HepG2 (cell line): ENCODE data around the gene TMTC2. TPM values are rescaled to one million over a fixed set of nuclear protein-coding genes. Genes with fewer than 3 reads are reported as not detected.

Experiments
- ATAC-seq: fragments of 200-7000 bp; cut with Tn5 transposase; 3 replicates; pipeline ENCODE4 v1.9.1; 2020; ENCODE audit warnings: mild to moderate bottlenecking, moderate library complexity
- BruUV-seq: library from RNA; stranded (reverse); fragments of 400-500 nt; replicated peaks from 2 replicates; lab custom pipeline; 2021; lab: Mats Ljungman, UMichigan
- CTCF ChIA-PET: fragments of 300-600 bp; formaldehyde crosslinking; extraction: SDS; loops from one replicate; lab custom pipeline; 2021; ENCODE audit warnings: low total read pairs, inconsistent platforms, low intra/inter-chr PET ratio; lab: Yijun Ruan, JAX
- POLR2A ChIA-PET: fragments of 350-600 bp; sonication (Branson Sonifier 250); formaldehyde crosslinking; loops from one replicate; lab custom pipeline; 2020; ENCODE audit warnings: antibody characterized with exemption, inconsistent platforms; lab: Yijun Ruan, JAX
- DNase-seq: peaks from one replicate; pipeline ENCODE4 v3.0.0-alpha.2; 2015; ENCODE audit warnings: low spot score
- FAIRE-seq: peaks from 3 replicates; lab custom pipeline; 2011; peaks lifted over from hg19 to GRCh38; lab: Jason Lieb, UNC
- H2AFZ ChIP-seq: one replicate; pipeline ENCODE4 v1.6.1; 2011; ENCODE audit warnings: low read length, inconsistent platforms
- H3K27ac ChIP-seq: fragments of 300-600 bp; 3 replicates; pipeline ENCODE4 v1.8.0; 2011; ENCODE audit warnings: mixed run types, mild to moderate bottlenecking, mixed read lengths, low read length, inconsistent platforms; ENCODE audit not compliant: insufficient read depth; ENCODE audit errors: extremely low read length
- H3K27me3 ChIP-seq, 2 experiments: fragments of 200-600 bp in 1 of 2; 2 replicates in 1 of 2; 3 replicates in 1 of 2; pipeline versions ENCODE4 v1.6.0 to v1.8.0; 2011; ENCODE audit warnings: low read length in 2 of 2, mild to moderate bottlenecking in 2 of 2, moderate library complexity in 2 of 2, inconsistent platforms in 1 of 2; ENCODE audit not compliant: insufficient read depth in 2 of 2, control insufficient read depth in 1 of 2
- H3K36me3 ChIP-seq, 2 experiments: fragments of 200-600 bp in 1 of 2; replicated peaks in 1 of 2; 2 replicates in 1 of 2; 3 replicates in 1 of 2; pipeline versions ENCODE4 v1.5.1 to v1.8.0; 2011; ENCODE audit warnings: low read length in 2 of 2, inconsistent platforms in 1 of 2; ENCODE audit not compliant: insufficient read depth in 2 of 2, control insufficient read depth in 1 of 2
- H3K4me1 ChIP-seq: 2 replicates; pipeline ENCODE4 v1.5.1; 2012; ENCODE audit warnings: low read length, inconsistent platforms; ENCODE audit not compliant: insufficient read depth
- H3K4me2 ChIP-seq: 2 replicates; pipeline ENCODE4 v1.6.0; 2011; ENCODE audit warnings: low read depth, low read length, inconsistent platforms
- H3K4me3 ChIP-seq, 3 experiments: fragments of 200-600 bp in 1 of 3; sonication (generic), shearing (Covaris generic) in 1 of 3; replicated peaks in 1 of 3; 2 replicates each; pipeline ENCODE4 v1.5.1; 2011 to 2016; ENCODE audit warnings: low read length in 3 of 3, inconsistent platforms in 2 of 3, low read depth in 2 of 3, mild to moderate bottlenecking in 2 of 3, control low read depth in 1 of 3, mixed read lengths in 1 of 3; ENCODE audit not compliant: insufficient read depth in 1 of 3
- H3K79me2 ChIP-seq: one replicate; pipeline ENCODE4 v1.6.1; 2011; ENCODE audit warnings: low read length, inconsistent platforms; ENCODE audit not compliant: insufficient read depth
- H3K9ac ChIP-seq: 2 replicates; pipeline ENCODE4 v1.6.0; 2011; ENCODE audit warnings: mild to moderate bottlenecking, low read depth, low read length, inconsistent platforms; ENCODE audit not compliant: insufficient read depth
- H3K9me3 ChIP-seq: 2 replicates; pipeline ENCODE4 v1.5.1; 2012; ENCODE audit warnings: mild to moderate bottlenecking, low read length
- H4K20me1 ChIP-seq: 2 replicates; pipeline ENCODE4 v1.6.0; 2011; ENCODE audit warnings: inconsistent platforms, mild to moderate bottlenecking, low read length, moderate library complexity; ENCODE audit not compliant: insufficient read depth
- CENPT ChIP-seq: sonication (generic); formaldehyde crosslinking; IDR thresholded peaks from 2 replicates; pipeline ENCODE4 v1.8.0; 2022; ENCODE audit warnings: low read depth, mild to moderate bottlenecking, moderate library complexity, missing genetic modification reagents
- HDAC1 ChIP-seq: sonication (generic); formaldehyde crosslinking; IDR thresholded peaks from 2 replicates; pipeline ENCODE4 v1.5.1; 2020; ENCODE audit warnings: mild to moderate bottlenecking, missing genetic modification reagents
- HES4 ChIP-seq: sonication (generic); formaldehyde crosslinking; IDR thresholded peaks from 2 replicates; pipeline ENCODE4 v1.9.0; 2021; ENCODE audit warnings: mild to moderate bottlenecking, missing genetic modification reagents, borderline replicate concordance
- KLF12 ChIP-seq: sonication (generic); formaldehyde crosslinking; IDR thresholded peaks from 2 replicates; pipeline ENCODE4 v1.4.0; 2020; ENCODE audit warnings: missing genetic modification reagents, borderline replicate concordance
- PATZ1 ChIP-seq: sonication (generic); formaldehyde crosslinking; IDR thresholded peaks from 2 replicates; pipeline ENCODE4 v1.4.0; 2020; ENCODE audit warnings: missing genetic modification reagents
- RBM22 ChIP-seq: fragments of 200-400 bp; formaldehyde crosslinking; optimal IDR thresholded peaks from 2 replicates; pipeline ENCODE3; 2017; ENCODE audit warnings: mild to moderate bottlenecking, low read length, moderate library complexity
- RFX1 ChIP-seq: fragments of 450-650 bp; IDR thresholded peaks from 2 replicates; pipeline ENCODE4 v1.6.1; 2017
- SNRNP70 ChIP-seq: fragments of 200-400 bp; formaldehyde crosslinking; IDR thresholded peaks from 2 replicates; pipeline ENCODE4 v1.6.1; 2017; ENCODE audit warnings: mild to moderate bottlenecking, low read depth, low read length, moderate library complexity
- TARDBP ChIP-seq: sonication (generic); formaldehyde crosslinking; IDR thresholded peaks from 2 replicates; pipeline ENCODE4 v1.8.0; 2022; ENCODE audit warnings: mild to moderate bottlenecking, missing genetic modification reagents
- TBX3 ChIP-seq: fragments of 450-650 bp; IDR thresholded peaks from 2 replicates; pipeline ENCODE4 v1.6.1; 2017; ENCODE audit warnings: antibody characterized with exemption, mild to moderate bottlenecking, inconsistent platforms, borderline replicate concordance
- TP53 ChIP-seq: sonication (generic); formaldehyde crosslinking; conservative IDR thresholded peaks from 2 replicates; pipeline ENCODE4 v1.4.0; 2020; ENCODE audit warnings: missing genetic modification reagents
- ZNF136 ChIP-seq: sonication (generic); formaldehyde crosslinking; IDR thresholded peaks from 2 replicates; pipeline ENCODE4 v1.8.1; 2022; ENCODE audit warnings: low read depth, mild to moderate bottlenecking, moderate library complexity, missing genetic modification reagents
- ZNF232 ChIP-seq: sonication (generic); formaldehyde crosslinking; IDR thresholded peaks from 2 replicates; pipeline ENCODE4 v1.4.0; 2020; ENCODE audit warnings: missing genetic modification reagents, borderline replicate concordance
- ZNF703 ChIP-seq: sonication (generic); formaldehyde crosslinking; IDR thresholded peaks from 2 replicates; pipeline ENCODE4 v1.5.1; 2020; ENCODE audit warnings: missing genetic modification reagents, mild to moderate bottlenecking, moderate library complexity, borderline replicate concordance
- ZNF704 ChIP-seq: sonication (generic); formaldehyde crosslinking; IDR thresholded peaks from 2 replicates; pipeline ENCODE4 v1.8.1; 2023; ENCODE audit warnings: mild to moderate bottlenecking, inconsistent platforms, moderate library complexity, missing genetic modification reagents, borderline replicate concordance
- ZZZ3 ChIP-seq: sonication (generic); formaldehyde crosslinking; IDR thresholded peaks from 2 replicates; pipeline ENCODE4 v1.4.0; 2020; ENCODE audit warnings: missing genetic modification reagents, mild to moderate bottlenecking, borderline replicate concordance
- WGBS: methylation state at CpG from one replicate; pipeline ENCODE4 v1.1.6; 2017; ENCODE audit warnings: low lambda C conversion rate; 5-methylcytosine and 5-hydroxymethylcytosine counted together
- in situ Hi-C: cut with HindIII; loops from 2 replicates; pipeline ENCODE4 v1.10.0; 2017; ENCODE audit warnings: low pct_unique_long_range_greater_than_20kb; ENCODE audit not compliant: extremely low pct_ligation_motif_present
- intact Hi-C: fragments of 100-400 bp; cut with micrococcal nuclease; formaldehyde crosslinking; loops from one replicate; pipeline ENCODE4 v1.10.0; 2022; ENCODE audit not compliant: unreplicated experiment
- polyA plus RNA-seq, 8 experiments: library from polyadenylated mRNA; depleted of rRNA in 3 of 8; stranded (reverse) in 7 of 8; unstranded in 1 of 8; fragments of >200 nt; fragmentation: Illumina TruSeq in 4 of 8; extraction: Trizol in 4 of 8; gene quantifications; 2 replicates each; pipeline versions ENCODE4 v1.2.1 to v1.2.3, GENCODE V29; 2011 to 2016; ENCODE audit warnings: low read depth in 4 of 8, missing spikeins in 1 of 8, mixed read lengths in 1 of 8; ENCODE audit not compliant: insufficient read depth in 1 of 8
- total RNA-seq, 5 experiments: library from RNA; depleted of rRNA; stranded (reverse); fragments of >200 nt; fragmentation: Illumina TruSeq; extraction: Trizol; gene quantifications; 2 replicates each; pipeline ENCODE4 v1.2.3, GENCODE V29; 2016; ENCODE audit warnings: low read depth in 1 of 5

Gene TMTC2
- total and polyA plus RNA-seq, 2 of the 13 experiments (the other 11 are each of a cell fraction or from before 2014, with no cell fraction given): 0.55 to 0.63 TPM

- H3K27me3 ChIP-seq: no peaks in the 10 kb centered on the region
- FAIRE-seq: no peak
- WGBS: 0% methylated on average over 1 of the region's 1 CpG
Measured at GRCh38 chr12:82838131-82838551, 151.4 kb downstream of the TMTC2 start.

DNA sequence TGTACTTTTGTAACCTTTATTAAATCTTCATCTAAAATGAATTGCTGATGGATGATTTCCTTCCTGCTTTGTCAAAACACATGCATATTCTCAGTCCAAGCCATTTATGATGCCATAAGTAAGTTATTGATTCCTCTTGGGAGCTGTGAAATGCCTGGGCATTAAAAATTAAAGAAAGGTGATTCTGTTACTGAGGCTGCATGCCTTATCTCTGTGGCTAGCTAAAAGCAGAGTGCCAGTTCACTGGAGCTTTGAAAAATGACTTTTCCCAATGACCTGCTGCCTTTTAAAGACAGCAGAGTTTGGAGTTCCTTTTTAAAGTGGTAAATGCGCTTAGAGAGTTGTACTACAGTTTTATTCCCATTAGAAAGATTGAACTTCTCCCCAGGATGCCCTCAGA is 152.1 kb downstream of the TMTC2 start:
- in situ Hi-C loops: no loop called here
- intact Hi-C loops: no loop called here
- no peak overlapping the region for H3K9ac ChIP-seq
- H3K27ac ChIP-seq: no peak overlapping the region
- H2AFZ ChIP-seq: no peak overlapping the region
- no TSS peak for BruUV-seq
- POLR2A ChIA-PET: no interaction called here
- no peaks in the 10 kb centered on the region for H3K27me3 ChIP-seq
- 0% methylated on average over 1 of the region's 1 CpG for WGBS
- H3K9me3 ChIP-seq: no peaks in the 10 kb centered on the region
- CTCF ChIA-PET: no interaction called here
- H3K4me3 ChIP-seq: no peak overlapping the region
- no peaks in the 10 kb centered on the region for H3K4me1 ChIP-seq
- no peak overlapping the region for H3K4me2 ChIP-seq
- FAIRE-seq: no peak
- H3K79me2 ChIP-seq: no peaks in the 10 kb centered on the region
- no peak for DNase-seq
- no peaks in the 10 kb centered on the region for H3K36me3 ChIP-seq
- H4K20me1 ChIP-seq: no peaks in the 10 kb centered on the region
- ATAC-seq: no peak
- no peak for TF ChIP-seq ZNF232 (CRISPR knock-in tag)
- TF ChIP-seq ZNF136: no peak
- no peak for TF ChIP-seq ZNF704
- TF ChIP-seq RBM22: no peak
- no peak for TF ChIP-seq HDAC1 (CRISPR knock-in tag)
- no peak for TF ChIP-seq ZZZ3 (CRISPR knock-in tag)
- no peak for TF ChIP-seq KLF12
- TF ChIP-seq ZNF703 (CRISPR knock-in tag): no peak

More at GRCh38 chr12:82838131-82838551, 151.4 kb downstream of the TMTC2 start:
- BruUV-seq: no TSS peak
- no peak for DNase-seq
- TF ChIP-seq RFX1 (no peak), PATZ1 (CRISPR knock-in tag) (no peak), SNRNP70 (no peak), TBX3 (no peak), TP53 (CRISPR knock-in tag) (no peak), TARDBP (CRISPR knock-in tag) (no peak), CENPT (CRISPR knock-in tag) (no peak), HES4 (CRISPR knock-in tag) (no peak)
- TF ChIP-seq, all 625 proteins: peak for 0
- Histone ChIP-seq H3K4me3 (no peak overlapping the region), H3K4me1 (no peaks in the 10 kb centered on the region), H3K79me2 (no peaks in the 10 kb centered on the region), H3K4me2 (no peak overlapping the region), H3K9ac (no peak overlapping the region), H3K9me3 (no peaks in the 10 kb centered on the region), H3K36me3 (no peaks in the 10 kb centered on the region), H3K27ac (no peak overlapping the region), H2AFZ (no peak overlapping the region), H4K20me1 (no peaks in the 10 kb centered on the region)
- no peak for ATAC-seq
- intact Hi-C loops (no loop called here), in situ Hi-C loops (no loop called here)
- POLR2A ChIA-PET: no interaction called here
- CTCF ChIA-PET: no interaction called here
